ENCODE measurements around the gene GLDN. TPM values are rescaled to one million over a fixed set of nuclear protein-coding genes. Genes with fewer than 3 reads are reported as not detected.

GLDN gene
- total RNA-seq, 1 experiment from 2014 or later = 1.3 TPM

DNA sequence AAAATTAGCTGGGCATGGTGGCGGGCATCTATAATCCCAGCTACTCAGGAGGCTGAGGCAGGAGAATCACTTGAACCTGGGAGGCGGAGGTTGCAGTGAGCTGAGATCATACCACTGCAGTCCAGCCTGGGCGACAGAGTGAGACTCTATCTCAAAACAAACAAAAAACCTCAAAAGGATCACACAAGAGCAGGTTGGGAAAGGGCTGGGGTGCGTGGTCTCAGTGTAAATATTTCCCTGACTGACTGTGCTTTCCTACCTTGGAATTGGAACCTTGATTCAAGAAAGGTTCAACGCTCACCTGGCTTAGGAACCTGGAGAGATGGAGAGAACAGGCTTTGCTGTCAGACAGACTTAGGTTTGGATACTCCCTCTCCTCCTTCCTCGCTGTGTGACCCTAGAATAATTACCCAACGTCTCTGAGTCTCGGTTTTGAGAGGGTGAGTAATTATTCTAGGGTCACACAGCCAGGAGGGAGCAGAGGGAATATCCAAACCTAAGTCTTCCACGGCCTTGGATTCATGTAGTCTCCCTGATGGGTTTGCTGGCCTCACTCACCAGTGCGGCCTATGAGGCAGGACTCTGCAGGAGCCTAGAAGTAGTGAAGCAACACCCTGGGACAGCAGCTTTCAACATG lies 27.7 kb upstream of the GLDN start:
- H3K27me3 ChIP-seq (ENCODE audit: insufficient read depth, low read length) = no peaks in the 10 kb centered on the region
- TF ChIP-seq CTCF (conservative IDR thresholded peaks at IDR 0.05) = no peak
- H3K79me1 ChIP-seq (ENCODE audit: insufficient read depth, low read depth, low read length, poor library complexity, severe bottlenecking) = no peaks in the 10 kb centered on the region
- H3K79me2 ChIP-seq (ENCODE audit: insufficient read depth, low read length) = no peaks in the 10 kb centered on the region
- no peak overlapping the region for H3K9ac ChIP-seq (ENCODE audit: extremely low read depth, insufficient read length, low read length)
- H2AK5ac ChIP-seq (ENCODE audit: insufficient read length, low read length) = no peak overlapping the region
- no peak overlapping the region for H4K8ac ChIP-seq (replicated peaks; ENCODE audit: insufficient read length, low read depth, low read length)
- H3K56ac ChIP-seq (ENCODE audit: insufficient read length, low read depth, low read length) = no peak overlapping the region
- H2BK120ac ChIP-seq (ENCODE audit: low read depth, low read length, poor library complexity, severe bottlenecking) = no peak overlapping the region
- Mint-ChIP-seq H3K4me1 (peaks cover 4 to 11% of the 10 kb centered on the region in 2 experiments; a peak in 3 of 4 replicates), H3K4me3 (no peak overlapping the region), H3K36me3 (ENCODE audit: insufficient read depth in 1 of 3, low read depth in 3 of 3) (no peaks in the 10 kb centered on the region), H3K9me3 (no peaks in the 10 kb centered on the region; a peak in 1 of 5 replicates), H3K27me3 (ENCODE audit: low read depth) (peaks cover 6% of the 10 kb centered on the region; the same call in 1 of the 2 replicates), H3K27ac (no peak overlapping the region)
- no peak overlapping the region for H3K4ac ChIP-seq (ENCODE audit: low read depth, low read length)
- H3K9me3 ChIP-seq (ENCODE audit: control insufficient read depth, low read depth, low read length) = no peaks in the 10 kb centered on the region
- H2AFZ ChIP-seq (ENCODE audit: low read length) = no peak overlapping the region
- no peak overlapping the region for H3K23ac ChIP-seq (ENCODE audit: insufficient read length, low read depth, low read length)
- no peaks in the 10 kb centered on the region for H4K20me1 ChIP-seq (ENCODE audit: control insufficient read depth, insufficient read depth, insufficient read length)
- no peak overlapping the region for H3T11ph ChIP-seq (ENCODE audit: low read length)
- no peaks in the 10 kb centered on the region for H3K23me2 ChIP-seq (ENCODE audit: insufficient read length, low read depth, low read length, poor library complexity, severe bottlenecking)
- no peak overlapping the region for H3K27ac ChIP-seq (ENCODE audit: insufficient read length, low read depth, low read length)
- no peak overlapping the region for H2BK5ac ChIP-seq (ENCODE audit: insufficient read length, low read length)
- H3K4me1 ChIP-seq (ENCODE audit: insufficient read depth, low read length) = no peaks in the 10 kb centered on the region
- no peak overlapping the region for H2BK15ac ChIP-seq (ENCODE audit: low read depth, low read length)
- H4K5ac ChIP-seq (ENCODE audit: insufficient read length, low read depth, low read length) = no peak overlapping the region
- no peak overlapping the region for H3K4me2 ChIP-seq (ENCODE audit: insufficient read depth, insufficient read length, low read length)
- no peak overlapping the region for H4K91ac ChIP-seq (ENCODE audit: insufficient read length, low read depth, low read length)
- H3K14ac ChIP-seq (ENCODE audit: insufficient read depth, low read length) = no peak overlapping the region
- DNase-seq = no peak
- H3K18ac ChIP-seq (ENCODE audit: insufficient read length, low read depth, low read length) = no peak overlapping the region
- no peak overlapping the region for H2BK12ac ChIP-seq (ENCODE audit: insufficient read length, low read depth, low read length)
- no CpG with 5 or more reads among the region's 10 CpGs for WGBS (ENCODE audit: extremely low coverage, insufficient read length, low lambda C conversion rate)
- H2BK20ac ChIP-seq (ENCODE audit: low read depth, low read length, poor library complexity, severe bottlenecking) = no peak overlapping the region
